ENCODE measurements around the gene MTOR. TPM values are rescaled to one million over a fixed set of nuclear protein-coding genes. Genes with fewer than 3 reads are reported as not detected.

The MTOR gene
- 17.5 and 25.5 TPM in 2 replicates for total RNA-seq

GRCh38 chr1:11262171-11263049, at the start of gene MTOR:
Gene MTOR (minus strand): TSS chr1:11262551. CDS start chr1:11259409, 3,142 bp downstream.

GRCh38 chr1:11272832-11273594, 10.7 kb upstream of the MTOR start, which contains the start of gene UBIAD1:
Gene UBIAD1 (plus strand): TSS chr1:11273198. CDS start chr1:11273532, 334 bp downstream.

GRCh38 chr1:11188858-11189451, 73.4 kb downstream of the MTOR start, which contains the start of gene ANGPTL7:
Gene ANGPTL7 (plus strand): TSS chr1:11189355. CDS start chr1:11189580, 225 bp downstream.

GRCh38 chr1:11099310-11100148, 162.8 kb downstream of the MTOR start, which contains the start of gene EXOSC10:
Gene EXOSC10 (minus strand): TSS chr1:11099869. CDS start chr1:11099831, 38 bp downstream.

GRCh38 chr1:11059968-11060830, 202.2 kb downstream of the MTOR start, which contains the start of gene SRM:
Gene SRM (minus strand): TSS chr1:11060018. CDS start chr1:11059943, 75 bp downstream.

Other genes starting within 250 kb of the MTOR start
- 31.5 and 36.3 TPM in 2 replicates for gene TARDBP, start 249.9 kb downstream of the MTOR start, total RNA-seq
- not detected in 2 replicates for gene MASP2, start 215.3 kb downstream of the MTOR start, total RNA-seq
- gene SRM, start 202.5 kb downstream of the MTOR start, total RNA-seq = 59.8 and 82.9 TPM in 2 replicates
- gene EXOSC10, start 162.7 kb downstream of the MTOR start, total RNA-seq = 29.6 and 34.5 TPM in 2 replicates
- gene ANGPTL7, start 73.2 kb downstream of the MTOR start, total RNA-seq = 0.43 TPM in 1 of 2 replicates, not detected in the other
- gene UBIAD1, start 10.6 kb upstream of the MTOR start, total RNA-seq = 7.7 and 12.4 TPM in 2 replicates
- gene DISP3, start 216.6 kb upstream of the MTOR start, total RNA-seq = under 0.01 TPM in 1 of 2 replicates, not detected in the other

Measured in pericardium fibroblast (primary cell).